Liver (tissue), 9 donors: ENCODE measurements around the gene SLC46A1. TPM values are rescaled to one million over a fixed set of nuclear protein-coding genes. Genes with fewer than 3 reads are reported as not detected.
A peak's percentile ranks its signal among the peaks of the same experiment; 100 is the strongest.

ENCODE experiments used
- DNase-seq: peaks from one replicate; pipeline ENCODE4 v3.0.0-alpha.2; 2017; ENCODE audit warnings: low spot score
- H3K27ac ChIP-seq, 2 donors: one replicate each; pipeline ENCODE4 v1.7.0; 2013; ENCODE audit warnings: inconsistent platforms in 2 of 2, low read length in 2 of 2, control low read depth in 1 of 2, low read depth in 1 of 2, mild to moderate bottlenecking in 1 of 2
- H3K27me3 ChIP-seq, 4 donors: one replicate each; pipeline versions ENCODE4 v1.6.1 to v1.7.0; 2013; ENCODE audit warnings: low read length in 3 of 4, inconsistent platforms in 1 of 4, mild to moderate bottlenecking in 1 of 4, moderate library complexity in 1 of 4; ENCODE audit not compliant: control insufficient read depth in 4 of 4, insufficient read depth in 4 of 4
- H3K36me3 ChIP-seq, 4 donors: one replicate each; pipeline versions ENCODE4 v1.6.1 to v1.7.0; 2013; ENCODE audit warnings: low read length in 3 of 4, mild to moderate bottlenecking in 3 of 4, low read depth in 1 of 4, moderate library complexity in 1 of 4; ENCODE audit not compliant: control insufficient read depth in 4 of 4, insufficient read depth in 3 of 4
- H3K4me1 ChIP-seq, 4 donors: one replicate each; pipeline versions ENCODE4 v1.6.1 to v1.7.0; 2013; ENCODE audit warnings: low read length in 3 of 4, mild to moderate bottlenecking in 3 of 4, moderate library complexity in 1 of 4; ENCODE audit not compliant: control insufficient read depth in 4 of 4, insufficient read depth in 4 of 4
- H3K4me3 ChIP-seq, 3 donors: one replicate each; pipeline versions ENCODE4 v1.6.1 to v1.7.0; 2013; ENCODE audit warnings: low read length in 3 of 3, control low read depth in 1 of 3, low read depth in 1 of 3, mild to moderate bottlenecking in 1 of 3
- H3K9ac ChIP-seq, 2 donors: one replicate each; pipeline ENCODE4 v1.7.0; 2013; ENCODE audit warnings: low read length in 2 of 2, mild to moderate bottlenecking in 2 of 2, moderate library complexity in 2 of 2, control low read depth in 1 of 2, low read depth in 1 of 2
- H3K9me3 ChIP-seq, 4 donors: one replicate each; pipeline versions ENCODE4 v1.6.1 to v1.7.0; 2013; ENCODE audit warnings: low read length in 3 of 4; ENCODE audit not compliant: control insufficient read depth in 4 of 4
- EGR1 ChIP-seq, 2 donors: IDR thresholded peaks; 2 replicates each; pipeline ENCODE4 v1.6.1; 2016 to 2018; ENCODE audit warnings: antibody characterized with exemption in 2 of 2, low read depth in 2 of 2
- FOXA1 ChIP-seq: IDR thresholded peaks from 2 replicates; pipeline ENCODE4 v1.6.1; 2016; ENCODE audit warnings: antibody characterized with exemption
- FOXA2 ChIP-seq: IDR thresholded peaks from 2 replicates; pipeline ENCODE4 v1.6.1; 2016; ENCODE audit warnings: antibody characterized with exemption
- GABPA ChIP-seq, 2 donors: IDR thresholded peaks in 1 of 2; conservative IDR thresholded peaks in 1 of 2; 2 replicates each; pipeline ENCODE4 v1.6.1; 2016; ENCODE audit warnings: antibody characterized with exemption in 2 of 2, mild to moderate bottlenecking in 1 of 2, moderate library complexity in 1 of 2
- HNF4A ChIP-seq, 2 donors: conservative IDR thresholded peaks; 2 replicates each; pipeline ENCODE4 v1.6.1; 2016; ENCODE audit warnings: antibody characterized with exemption in 2 of 2, mild to moderate bottlenecking in 2 of 2
- HNF4G ChIP-seq: IDR thresholded peaks from 2 replicates; pipeline ENCODE4 v1.6.1; 2016; ENCODE audit warnings: antibody characterized with exemption
- JUND ChIP-seq, 2 donors: IDR thresholded peaks; 2 replicates each; pipeline ENCODE4 v1.6.1; 2016; ENCODE audit warnings: antibody characterized with exemption in 2 of 2
- NR2F2 ChIP-seq: IDR thresholded peaks from 2 replicates; pipeline ENCODE4 v1.6.1; 2016; ENCODE audit warnings: antibody characterized with exemption
- RAD21 ChIP-seq, 2 donors: IDR thresholded peaks; 2 replicates each; pipeline ENCODE4 v1.6.1; 2016; ENCODE audit warnings: antibody characterized with exemption in 2 of 2, mild to moderate bottlenecking in 2 of 2
- RXRA ChIP-seq, 2 donors: IDR thresholded peaks; 2 replicates each; pipeline ENCODE4 v1.6.1; 2017 to 2018; ENCODE audit warnings: antibody characterized with exemption in 2 of 2, mild to moderate bottlenecking in 1 of 2
- SP1 ChIP-seq: IDR thresholded peaks from 2 replicates; pipeline ENCODE4 v1.6.1; 2018; ENCODE audit warnings: antibody characterized with exemption, mild to moderate bottlenecking
- TAF1 ChIP-seq: conservative IDR thresholded peaks from 2 replicates; pipeline ENCODE4 v1.6.1; 2016; ENCODE audit warnings: antibody characterized with exemption, mild to moderate bottlenecking
- YY1 ChIP-seq: IDR thresholded peaks from 2 replicates; pipeline ENCODE4 v1.6.1; 2016; ENCODE audit warnings: antibody characterized with exemption, mild to moderate bottlenecking
- WGBS: extraction: QIAGEN DNeasy Blood & Tissue Kit; methylation state at CpG from one replicate; pipeline ENCODE4 v1.1.7; 2013; 5-methylcytosine and 5-hydroxymethylcytosine counted together
- polyA plus RNA-seq, 2 donors: library from polyadenylated mRNA; stranded (reverse) in 1 of 2; unstranded in 1 of 2; fragments of 200-250 nt in 1 of 2; fragments of >200 nt in 1 of 2; fragmentation: Nextera tagmentation in 1 of 2; extraction: Ambion mirVana in 1 of 2; gene quantifications; one replicate each; pipeline versions ENCODE4 v1.2.1 to v1.2.3, GENCODE V29; 2013 to 2015
- total RNA-seq, 2 donors: library from RNA; depleted of rRNA; stranded (reverse); fragments of >200 nt; gene quantifications; one replicate each; pipeline ENCODE4 v1.2.3, GENCODE V29; 2014
- TF ChIP-seq, protein P1 (sequence below): IDR thresholded peaks from 2 replicates; pipeline ENCODE4 v1.6.1; 2016; ENCODE audit warnings: antibody characterized with exemption
- TF ChIP-seq, protein P2 (sequence below): fragments of 150-350 bp; IDR thresholded peaks from 2 replicates; pipeline ENCODE4 v1.5.1; 2017; ENCODE audit warnings: improper control_type of control experiment, low read depth, low read length; ENCODE audit not compliant: missing input control
- TF ChIP-seq, protein P3 (sequence below): IDR thresholded peaks from 2 replicates; pipeline ENCODE4 v1.6.1; 2016; ENCODE audit warnings: antibody characterized with exemption
- TF ChIP-seq, protein P4 (sequence below): IDR thresholded peaks from 2 replicates; pipeline ENCODE4 v1.6.1; 2016; ENCODE audit warnings: antibody characterized with exemption
- TF ChIP-seq, protein P5 (sequence below): IDR thresholded peaks from 2 replicates; pipeline ENCODE4 v1.6.1; 2016; ENCODE audit warnings: antibody characterized with exemption, mild to moderate bottlenecking
- donor health status: healthy.
- donor health status: healthy.
- donor health status: healthy.
- donor health status: healthy.
- donor health status: healthy.

The SLC46A1 gene
- total and polyA plus RNA-seq, 4 donors: 13.6 to 47.9 (median 19.1) TPM

DNA sequence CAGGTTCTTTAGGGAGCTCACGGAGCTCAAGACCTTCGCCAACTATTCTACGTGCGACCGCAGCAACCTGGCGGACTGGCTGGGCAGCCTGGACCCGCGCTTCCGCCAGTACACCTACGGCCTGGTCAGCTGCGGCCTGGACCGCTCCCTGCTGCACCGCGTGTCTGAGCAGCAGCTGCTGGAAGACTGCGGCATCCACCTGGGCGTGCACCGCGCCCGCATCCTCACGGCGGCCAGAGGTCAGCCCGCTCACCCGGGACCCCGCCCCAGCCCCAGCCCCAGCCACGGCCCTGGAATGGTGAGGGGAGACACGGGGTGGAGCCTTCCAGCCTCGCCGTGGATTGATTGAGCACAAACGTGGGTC, 21.0 kb downstream of the SLC46A1 start:
- WGBS: 39% methylated on average over 29 of the region's 29 CpGs
- no peak overlapping the region for H3K27ac ChIP-seq
- H3K9me3 ChIP-seq: no peaks in the 10 kb centered on the region
- TF ChIP-seq HNF4G (no peak), NR2F2 (no peak), GABPA (IDR thresholded peaks at IDR 0.05 in 1 of 2, conservative IDR thresholded peaks at IDR 0.05 in 1 of 2) (no peak), JUND (IDR thresholded peaks at IDR 0.05) (no peak), TAF1 (no peak), HNF4A (conservative IDR thresholded peaks at IDR 0.05) (no peak), RAD21 (IDR thresholded peaks at IDR 0.05) (no peak), YY1 (no peak), FOXA1 (no peak), FOXA2 (no peak), EGR1 (IDR thresholded peaks at IDR 0.05; ENCODE audit: low read depth in 2 of 2) (no peak), SP1 (no peak), RXRA (IDR thresholded peaks at IDR 0.05) (no peak)
- TF ChIP-seq, protein P1, sequence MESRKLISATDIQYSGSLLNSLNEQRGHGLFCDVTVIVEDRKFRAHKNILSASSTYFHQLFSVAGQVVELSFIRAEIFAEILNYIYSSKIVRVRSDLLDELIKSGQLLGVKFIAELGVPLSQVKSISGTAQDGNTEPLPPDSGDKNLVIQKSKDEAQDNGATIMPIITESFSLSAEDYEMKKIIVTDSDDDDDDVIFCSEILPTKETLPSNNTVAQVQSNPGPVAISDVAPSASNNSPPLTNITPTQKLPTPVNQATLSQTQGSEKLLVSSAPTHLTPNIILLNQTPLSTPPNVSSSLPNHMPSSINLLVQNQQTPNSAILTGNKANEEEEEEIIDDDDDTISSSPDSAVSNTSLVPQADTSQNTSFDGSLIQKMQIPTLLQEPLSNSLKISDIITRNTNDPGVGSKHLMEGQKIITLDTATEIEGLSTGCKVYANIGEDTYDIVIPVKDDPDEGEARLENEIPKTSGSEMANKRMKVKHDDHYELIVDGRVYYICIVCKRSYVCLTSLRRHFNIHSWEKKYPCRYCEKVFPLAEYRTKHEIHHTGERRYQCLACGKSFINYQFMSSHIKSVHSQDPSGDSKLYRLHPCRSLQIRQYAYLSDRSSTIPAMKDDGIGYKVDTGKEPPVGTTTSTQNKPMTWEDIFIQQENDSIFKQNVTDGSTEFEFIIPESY: no peak
- TF ChIP-seq, protein P2, sequence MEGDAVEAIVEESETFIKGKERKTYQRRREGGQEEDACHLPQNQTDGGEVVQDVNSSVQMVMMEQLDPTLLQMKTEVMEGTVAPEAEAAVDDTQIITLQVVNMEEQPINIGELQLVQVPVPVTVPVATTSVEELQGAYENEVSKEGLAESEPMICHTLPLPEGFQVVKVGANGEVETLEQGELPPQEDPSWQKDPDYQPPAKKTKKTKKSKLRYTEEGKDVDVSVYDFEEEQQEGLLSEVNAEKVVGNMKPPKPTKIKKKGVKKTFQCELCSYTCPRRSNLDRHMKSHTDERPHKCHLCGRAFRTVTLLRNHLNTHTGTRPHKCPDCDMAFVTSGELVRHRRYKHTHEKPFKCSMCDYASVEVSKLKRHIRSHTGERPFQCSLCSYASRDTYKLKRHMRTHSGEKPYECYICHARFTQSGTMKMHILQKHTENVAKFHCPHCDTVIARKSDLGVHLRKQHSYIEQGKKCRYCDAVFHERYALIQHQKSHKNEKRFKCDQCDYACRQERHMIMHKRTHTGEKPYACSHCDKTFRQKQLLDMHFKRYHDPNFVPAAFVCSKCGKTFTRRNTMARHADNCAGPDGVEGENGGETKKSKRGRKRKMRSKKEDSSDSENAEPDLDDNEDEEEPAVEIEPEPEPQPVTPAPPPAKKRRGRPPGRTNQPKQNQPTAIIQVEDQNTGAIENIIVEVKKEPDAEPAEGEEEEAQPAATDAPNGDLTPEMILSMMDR: no peak
- TF ChIP-seq, protein P3, sequence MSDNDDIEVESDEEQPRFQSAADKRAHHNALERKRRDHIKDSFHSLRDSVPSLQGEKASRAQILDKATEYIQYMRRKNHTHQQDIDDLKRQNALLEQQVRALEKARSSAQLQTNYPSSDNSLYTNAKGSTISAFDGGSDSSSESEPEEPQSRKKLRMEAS: no peak
- TF ChIP-seq, protein P4, sequence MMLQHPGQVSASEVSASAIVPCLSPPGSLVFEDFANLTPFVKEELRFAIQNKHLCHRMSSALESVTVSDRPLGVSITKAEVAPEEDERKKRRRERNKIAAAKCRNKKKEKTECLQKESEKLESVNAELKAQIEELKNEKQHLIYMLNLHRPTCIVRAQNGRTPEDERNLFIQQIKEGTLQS: no peak
- TF ChIP-seq, protein P5, sequence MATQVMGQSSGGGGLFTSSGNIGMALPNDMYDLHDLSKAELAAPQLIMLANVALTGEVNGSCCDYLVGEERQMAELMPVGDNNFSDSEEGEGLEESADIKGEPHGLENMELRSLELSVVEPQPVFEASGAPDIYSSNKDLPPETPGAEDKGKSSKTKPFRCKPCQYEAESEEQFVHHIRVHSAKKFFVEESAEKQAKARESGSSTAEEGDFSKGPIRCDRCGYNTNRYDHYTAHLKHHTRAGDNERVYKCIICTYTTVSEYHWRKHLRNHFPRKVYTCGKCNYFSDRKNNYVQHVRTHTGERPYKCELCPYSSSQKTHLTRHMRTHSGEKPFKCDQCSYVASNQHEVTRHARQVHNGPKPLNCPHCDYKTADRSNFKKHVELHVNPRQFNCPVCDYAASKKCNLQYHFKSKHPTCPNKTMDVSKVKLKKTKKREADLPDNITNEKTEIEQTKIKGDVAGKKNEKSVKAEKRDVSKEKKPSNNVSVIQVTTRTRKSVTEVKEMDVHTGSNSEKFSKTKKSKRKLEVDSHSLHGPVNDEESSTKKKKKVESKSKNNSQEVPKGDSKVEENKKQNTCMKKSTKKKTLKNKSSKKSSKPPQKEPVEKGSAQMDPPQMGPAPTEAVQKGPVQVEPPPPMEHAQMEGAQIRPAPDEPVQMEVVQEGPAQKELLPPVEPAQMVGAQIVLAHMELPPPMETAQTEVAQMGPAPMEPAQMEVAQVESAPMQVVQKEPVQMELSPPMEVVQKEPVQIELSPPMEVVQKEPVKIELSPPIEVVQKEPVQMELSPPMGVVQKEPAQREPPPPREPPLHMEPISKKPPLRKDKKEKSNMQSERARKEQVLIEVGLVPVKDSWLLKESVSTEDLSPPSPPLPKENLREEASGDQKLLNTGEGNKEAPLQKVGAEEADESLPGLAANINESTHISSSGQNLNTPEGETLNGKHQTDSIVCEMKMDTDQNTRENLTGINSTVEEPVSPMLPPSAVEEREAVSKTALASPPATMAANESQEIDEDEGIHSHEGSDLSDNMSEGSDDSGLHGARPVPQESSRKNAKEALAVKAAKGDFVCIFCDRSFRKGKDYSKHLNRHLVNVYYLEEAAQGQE: no peak
- H3K9ac ChIP-seq: no peak overlapping the region
- peaks cover 0 to 10% (median 3%) of the 10 kb centered on the region in 4 donors for H3K36me3 ChIP-seq
- peak overlapping the region in 2 of 3 donors; percentile 60 to 72 for H3K4me3 ChIP-seq
- no peaks in the 10 kb centered on the region for H3K27me3 ChIP-seq
- DNase-seq: no peak
- peaks cover 0 to 21% (median 11%) of the 10 kb centered on the region in 4 donors for H3K4me1 ChIP-seq
